HepG2 (cell line): ENCODE results near the gene APRT. TPM values are rescaled to one million over a fixed set of nuclear protein-coding genes. Genes with fewer than 3 reads are reported as not detected.

Source experiments
- ATF5 ChIP-seq: sonication (generic); formaldehyde crosslinking; IDR thresholded peaks from 2 replicates; pipeline ENCODE4 v1.4.0; 2020; ENCODE audit warnings: mild to moderate bottlenecking, low read depth, missing genetic modification reagents
- CBFB ChIP-seq: sonication (generic); formaldehyde crosslinking; IDR thresholded peaks from 2 replicates; pipeline ENCODE4 v1.4.0; 2020; ENCODE audit warnings: missing genetic modification reagents
- IKZF4 ChIP-seq: sonication (generic); formaldehyde crosslinking; IDR thresholded peaks from 2 replicates; pipeline ENCODE4 v1.5.1; 2020; ENCODE audit warnings: borderline replicate concordance, mild to moderate bottlenecking, low read depth, missing genetic modification reagents; ENCODE audit errors: not compliant biosample characterization
- MED1 ChIP-seq: sonication (generic); formaldehyde crosslinking; IDR thresholded peaks from 2 replicates; pipeline ENCODE4 v1.4.0; 2020; ENCODE audit warnings: missing genetic modification reagents
- PAXIP1 ChIP-seq: sonication (generic); formaldehyde crosslinking; conservative IDR thresholded peaks from 2 replicates; pipeline ENCODE4 v1.4.0; 2020; ENCODE audit warnings: mild to moderate bottlenecking, missing genetic modification reagents, moderate library complexity
- SP1 ChIP-seq, 2 experiments: fragments of 450-650 bp in 1 of 2; sonication (generic) in 1 of 2; formaldehyde crosslinking in 1 of 2; IDR thresholded peaks; 2 replicates each; pipeline versions ENCODE4 v1.4.0 to v1.6.1; 2016 to 2020; ENCODE audit warnings: missing genetic modification reagents in 1 of 2
- SP5 ChIP-seq: IDR thresholded peaks from 2 replicates; pipeline ENCODE4 v1.6.1; 2016; ENCODE audit warnings: low read depth, borderline replicate concordance
- ZFX ChIP-seq: sonication (generic); formaldehyde crosslinking; IDR thresholded peaks from 2 replicates; pipeline ENCODE4 v1.4.0; 2020; ENCODE audit warnings: mild to moderate bottlenecking, low read depth, missing genetic modification reagents, moderate library complexity
- polyA plus RNA-seq, 8 experiments: library from polyadenylated mRNA; depleted of rRNA in 3 of 8; stranded (reverse) in 7 of 8; unstranded in 1 of 8; fragments of >200 nt; fragmentation: Illumina TruSeq in 4 of 8; extraction: Trizol in 4 of 8; gene quantifications; 2 replicates each; pipeline versions ENCODE4 v1.2.1 to v1.2.3, GENCODE V29; 2011 to 2016; ENCODE audit warnings: low read depth in 4 of 8, missing spikeins in 1 of 8, mixed read lengths in 1 of 8; ENCODE audit not compliant: insufficient read depth in 1 of 8
- total RNA-seq, 5 experiments: library from RNA; depleted of rRNA; stranded (reverse); fragments of >200 nt; fragmentation: Illumina TruSeq; extraction: Trizol; gene quantifications; 2 replicates each; pipeline ENCODE4 v1.2.3, GENCODE V29; 2016; ENCODE audit warnings: low read depth in 1 of 5
- TF ChIP-seq, protein P1 (sequence below): IDR thresholded peaks from 2 replicates; pipeline ENCODE4 v1.4.0; 2020; ENCODE audit warnings: mild to moderate bottlenecking, missing genetic modification reagents
- TF ChIP-seq, protein P2 (sequence below): sonication (generic); formaldehyde crosslinking; IDR thresholded peaks from 2 replicates; pipeline ENCODE4 v1.4.0; 2020; ENCODE audit warnings: mild to moderate bottlenecking, missing genetic modification reagents

APRT gene
- total and polyA plus RNA-seq, 2 of the 13 experiments (the other 11 are each of a cell fraction or from before 2014, with no cell fraction given), result 155 to 242 TPM

GRCh38 chr16:88770461-88771293, 41.1 kb downstream of the APRT start (continued):
- 0 out of 2 replicates have a peak, but pooled peaks have one; percentile 28 for TF ChIP-seq PAXIP1
- no peak for TF ChIP-seq IKZF4 (CRISPR knock-in tag)
- TF ChIP-seq, protein P1, sequence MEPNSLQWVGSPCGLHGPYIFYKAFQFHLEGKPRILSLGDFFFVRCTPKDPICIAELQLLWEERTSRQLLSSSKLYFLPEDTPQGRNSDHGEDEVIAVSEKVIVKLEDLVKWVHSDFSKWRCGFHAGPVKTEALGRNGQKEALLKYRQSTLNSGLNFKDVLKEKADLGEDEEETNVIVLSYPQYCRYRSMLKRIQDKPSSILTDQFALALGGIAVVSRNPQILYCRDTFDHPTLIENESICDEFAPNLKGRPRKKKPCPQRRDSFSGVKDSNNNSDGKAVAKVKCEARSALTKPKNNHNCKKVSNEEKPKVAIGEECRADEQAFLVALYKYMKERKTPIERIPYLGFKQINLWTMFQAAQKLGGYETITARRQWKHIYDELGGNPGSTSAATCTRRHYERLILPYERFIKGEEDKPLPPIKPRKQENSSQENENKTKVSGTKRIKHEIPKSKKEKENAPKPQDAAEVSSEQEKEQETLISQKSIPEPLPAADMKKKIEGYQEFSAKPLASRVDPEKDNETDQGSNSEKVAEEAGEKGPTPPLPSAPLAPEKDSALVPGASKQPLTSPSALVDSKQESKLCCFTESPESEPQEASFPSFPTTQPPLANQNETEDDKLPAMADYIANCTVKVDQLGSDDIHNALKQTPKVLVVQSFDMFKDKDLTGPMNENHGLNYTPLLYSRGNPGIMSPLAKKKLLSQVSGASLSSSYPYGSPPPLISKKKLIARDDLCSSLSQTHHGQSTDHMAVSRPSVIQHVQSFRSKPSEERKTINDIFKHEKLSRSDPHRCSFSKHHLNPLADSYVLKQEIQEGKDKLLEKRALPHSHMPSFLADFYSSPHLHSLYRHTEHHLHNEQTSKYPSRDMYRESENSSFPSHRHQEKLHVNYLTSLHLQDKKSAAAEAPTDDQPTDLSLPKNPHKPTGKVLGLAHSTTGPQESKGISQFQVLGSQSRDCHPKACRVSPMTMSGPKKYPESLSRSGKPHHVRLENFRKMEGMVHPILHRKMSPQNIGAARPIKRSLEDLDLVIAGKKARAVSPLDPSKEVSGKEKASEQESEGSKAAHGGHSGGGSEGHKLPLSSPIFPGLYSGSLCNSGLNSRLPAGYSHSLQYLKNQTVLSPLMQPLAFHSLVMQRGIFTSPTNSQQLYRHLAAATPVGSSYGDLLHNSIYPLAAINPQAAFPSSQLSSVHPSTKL (CRISPR knock-in tag), result 0 out of 2 replicates have a peak, but pooled peaks have one; percentile 36
- TF ChIP-seq ATF5 (CRISPR knock-in tag), result no peak
- peak; percentile 52; the same call in 1 of the 2 replicates for TF ChIP-seq ZFX (CRISPR knock-in tag)
- TF ChIP-seq, protein P2, sequence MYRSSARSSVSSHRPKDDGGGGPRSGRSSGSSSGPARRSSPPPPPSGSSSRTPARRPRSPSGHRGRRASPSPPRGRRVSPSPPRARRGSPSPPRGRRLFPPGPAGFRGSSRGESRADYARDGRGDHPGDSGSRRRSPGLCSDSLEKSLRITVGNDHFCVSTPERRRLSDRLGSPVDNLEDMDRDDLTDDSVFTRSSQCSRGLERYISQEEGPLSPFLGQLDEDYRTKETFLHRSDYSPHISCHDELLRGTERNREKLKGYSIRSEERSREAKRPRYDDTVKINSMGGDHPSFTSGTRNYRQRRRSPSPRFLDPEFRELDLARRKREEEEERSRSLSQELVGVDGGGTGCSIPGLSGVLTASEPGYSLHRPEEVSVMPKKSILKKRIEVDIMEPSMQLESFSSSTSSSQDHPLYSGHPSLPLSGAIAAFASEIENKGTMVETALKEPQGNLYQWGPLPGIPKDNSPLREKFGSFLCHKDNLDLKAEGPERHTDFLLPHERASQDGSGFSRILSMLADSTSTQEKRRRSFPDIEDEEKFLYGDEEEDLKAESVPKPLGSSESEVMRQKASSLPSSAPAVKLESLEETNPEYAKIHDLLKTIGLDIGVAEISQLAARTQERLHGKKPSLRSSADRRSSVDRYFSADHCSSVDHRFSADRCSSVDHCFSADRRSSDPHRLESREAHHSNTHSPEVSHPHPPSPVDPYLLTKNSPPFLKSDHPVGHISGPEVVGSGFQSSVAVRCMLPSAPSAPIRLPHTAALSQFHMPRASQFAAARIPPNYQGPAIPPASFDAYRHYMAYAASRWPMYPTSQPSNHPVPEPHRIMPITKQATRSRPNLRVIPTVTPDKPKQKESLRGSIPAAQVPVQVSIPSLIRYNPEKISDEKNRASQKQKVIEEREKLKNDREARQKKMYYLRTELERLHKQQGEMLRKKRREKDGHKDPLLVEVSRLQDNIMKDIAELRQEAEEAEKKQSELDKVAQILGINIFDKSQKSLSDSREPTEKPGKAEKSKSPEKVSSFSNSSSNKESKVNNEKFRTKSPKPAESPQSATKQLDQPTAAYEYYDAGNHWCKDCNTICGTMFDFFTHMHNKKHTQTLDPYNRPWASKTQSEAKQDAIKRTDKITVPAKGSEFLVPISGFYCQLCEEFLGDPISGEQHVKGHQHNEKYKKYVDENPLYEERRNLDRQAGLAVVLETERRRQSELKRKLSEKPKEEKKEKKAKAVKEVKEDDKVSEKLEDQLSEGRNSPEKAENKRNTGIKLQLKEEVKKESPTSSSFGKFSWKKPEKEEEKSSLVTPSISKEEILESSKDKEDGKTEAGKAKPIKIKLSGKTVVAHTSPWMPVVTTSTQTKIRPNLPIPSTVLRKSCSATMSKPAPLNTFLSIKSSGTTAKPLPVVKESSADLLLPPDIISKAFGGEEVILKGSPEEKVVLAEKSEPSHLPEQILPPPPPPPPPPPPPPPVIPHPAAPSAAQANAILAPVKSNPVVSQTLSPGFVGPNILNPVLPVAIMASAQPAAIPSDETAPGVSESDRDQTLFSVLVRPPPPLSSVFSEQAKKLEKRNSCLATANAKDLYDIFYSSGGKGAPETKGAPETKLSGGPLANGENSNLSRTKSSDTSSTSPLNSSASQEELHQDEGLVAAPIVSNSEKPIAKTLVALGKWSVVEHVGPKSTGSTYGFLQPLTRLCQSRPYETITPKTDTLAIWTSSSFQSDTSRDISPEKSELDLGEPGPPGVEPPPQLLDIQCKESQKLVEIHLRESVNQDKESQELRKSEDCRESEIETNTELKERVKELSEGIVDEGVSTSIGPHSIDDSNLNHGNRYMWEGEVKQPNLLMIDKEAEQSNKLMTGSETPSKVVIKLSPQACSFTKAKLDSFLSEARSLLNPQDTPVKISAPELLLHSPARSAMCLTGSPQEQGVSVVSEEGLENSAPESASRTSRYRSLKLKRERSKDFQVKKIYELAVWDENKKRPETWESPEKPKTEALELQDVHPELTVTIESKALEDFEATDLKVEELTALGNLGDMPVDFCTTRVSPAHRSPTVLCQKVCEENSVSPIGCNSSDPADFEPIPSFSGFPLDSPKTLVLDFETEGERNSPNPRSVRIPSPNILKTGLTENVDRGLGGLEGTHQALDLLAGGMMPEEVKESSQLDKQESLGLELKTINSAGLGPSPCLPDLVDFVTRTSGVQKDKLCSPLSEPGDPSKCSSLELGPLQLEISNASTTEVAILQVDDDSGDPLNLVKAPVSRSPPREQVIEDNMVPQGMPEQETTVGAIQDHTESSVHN (CRISPR knock-in tag), result no peak
- TF ChIP-seq SP5 (CRISPR knock-in tag), result peak; percentile 97
- no peak; the same call in 1 of the 2 replicates for TF ChIP-seq CBFB (CRISPR knock-in tag)
- TF ChIP-seq MED1 (CRISPR knock-in tag), result 0 out of 2 replicates have a peak, but pooled peaks have one; percentile 22
- no peak for TF ChIP-seq SP1 (IDR thresholded peaks at IDR 0.05)
- TF ChIP-seq SP1 (CRISPR knock-in tag; IDR thresholded peaks at IDR 0.05), result peak; percentile 48; the same call in 1 of the 2 replicates
